Fibroblast of lung (primary cell): ENCODE data around the gene ZYG11B. TPM values are rescaled to one million over a fixed set of nuclear protein-coding genes. Genes with fewer than 3 reads are reported as not detected.

Source experiments
- DNase-seq, 2 donors: peaks; one replicate each; pipeline versions ENCODE4 v3.0.0 to v3.0.0-alpha.2; 2010; ENCODE audit warnings: low read depth in 2 of 2
- H2AFZ ChIP-seq: 2 replicates; pipeline ENCODE4 v1.5.1; 2012; ENCODE audit warnings: low read length, control low read depth, inconsistent platforms
- H3K27ac ChIP-seq: 2 replicates; pipeline ENCODE4 v1.5.1; 2011; ENCODE audit warnings: low read length, control low read depth; ENCODE audit not compliant: insufficient read depth
- H3K27me3 ChIP-seq: 2 replicates; pipeline ENCODE4 v1.5.1; 2011; ENCODE audit warnings: mild to moderate bottlenecking, low read length; ENCODE audit not compliant: control insufficient read depth, insufficient read depth
- H3K36me3 ChIP-seq: 2 replicates; pipeline ENCODE4 v1.5.1; 2011; ENCODE audit warnings: low read length; ENCODE audit not compliant: control insufficient read depth, insufficient read depth
- H3K4me1 ChIP-seq: 2 replicates; pipeline ENCODE4 v1.5.1; 2011; ENCODE audit warnings: low read length; ENCODE audit not compliant: control insufficient read depth, insufficient read depth; ENCODE audit errors: extremely low read depth
- H3K4me2 ChIP-seq: 2 replicates; pipeline ENCODE4 v1.5.1; 2011; ENCODE audit warnings: low read length, control low read depth; ENCODE audit not compliant: insufficient read depth; ENCODE audit errors: extremely low read depth
- H3K4me3 ChIP-seq, 4 experiments: fragments of 200-600 bp in 1 of 4; sonication (generic) in 1 of 4; replicated peaks in 1 of 4; 2 replicates each; pipeline ENCODE4 v1.5.1; 2011 to 2016; ENCODE audit warnings: low read length in 4 of 4, low read depth in 3 of 4, mild to moderate bottlenecking in 3 of 4, control low read depth in 2 of 4, inconsistent platforms in 1 of 4, mixed read lengths in 1 of 4; ENCODE audit not compliant: insufficient read depth in 1 of 4; ENCODE audit errors: control extremely low read depth in 1 of 4
- H3K79me2 ChIP-seq: 2 replicates; pipeline ENCODE4 v1.5.1; 2012; ENCODE audit warnings: mild to moderate bottlenecking, low read length, inconsistent platforms; ENCODE audit not compliant: control insufficient read depth, insufficient read depth
- H3K9ac ChIP-seq: 2 replicates; pipeline ENCODE4 v1.5.1; 2011; ENCODE audit warnings: mild to moderate bottlenecking, low read length, control low read depth; ENCODE audit not compliant: insufficient read depth
- H3K9me3 ChIP-seq: 2 replicates; pipeline ENCODE4 v1.5.1; 2012; ENCODE audit warnings: low read depth, low read length; ENCODE audit not compliant: control insufficient read depth, insufficient read depth
- H4K20me1 ChIP-seq: 2 replicates; pipeline ENCODE4 v1.5.1; 2011; ENCODE audit warnings: low read length; ENCODE audit not compliant: control insufficient read depth, insufficient read depth; ENCODE audit errors: extremely low read depth
- EZH2 ChIP-seq: IDR thresholded peaks from 2 replicates; pipeline ENCODE4 v1.5.1; 2012; ENCODE audit warnings: low read length, control low read depth, mild to moderate bottlenecking; ENCODE audit errors: missing control alignments
- polyA plus RNA-seq, 2 donors: library from polyadenylated mRNA; depleted of rRNA in 1 of 2; stranded (reverse) in 1 of 2; unstranded in 1 of 2; fragments of >200 nt; gene quantifications; 2 replicates each; pipeline ENCODE4 v1.2.1, GENCODE V29; 2011 to 2012; ENCODE audit warnings: missing spikeins in 1 of 2
- total RNA-seq: library from RNA; depleted of rRNA; stranded (reverse); fragments of >200 nt; gene quantifications from 2 replicates; pipeline ENCODE4 v1.2.1, GENCODE V29; 2014
- TF ChIP-seq, protein P1 (sequence below), 2 donors: IDR thresholded peaks in 1 of 2; conservative IDR thresholded peaks in 1 of 2; 1 replicate in 1 of 2; 2 replicates in 1 of 2; pipeline ENCODE4 v1.5.1; 2011 to 2012; ENCODE audit warnings: low read length in 2 of 2, control low read depth in 1 of 2, inconsistent platforms in 1 of 2, low read depth in 1 of 2, mild to moderate bottlenecking in 1 of 2

ZYG11B gene
- total and polyA plus RNA-seq, 2 donors (not counting 1 experiment from before 2014, with no cell fraction given): 30.2 to 50.7 TPM

DNA sequence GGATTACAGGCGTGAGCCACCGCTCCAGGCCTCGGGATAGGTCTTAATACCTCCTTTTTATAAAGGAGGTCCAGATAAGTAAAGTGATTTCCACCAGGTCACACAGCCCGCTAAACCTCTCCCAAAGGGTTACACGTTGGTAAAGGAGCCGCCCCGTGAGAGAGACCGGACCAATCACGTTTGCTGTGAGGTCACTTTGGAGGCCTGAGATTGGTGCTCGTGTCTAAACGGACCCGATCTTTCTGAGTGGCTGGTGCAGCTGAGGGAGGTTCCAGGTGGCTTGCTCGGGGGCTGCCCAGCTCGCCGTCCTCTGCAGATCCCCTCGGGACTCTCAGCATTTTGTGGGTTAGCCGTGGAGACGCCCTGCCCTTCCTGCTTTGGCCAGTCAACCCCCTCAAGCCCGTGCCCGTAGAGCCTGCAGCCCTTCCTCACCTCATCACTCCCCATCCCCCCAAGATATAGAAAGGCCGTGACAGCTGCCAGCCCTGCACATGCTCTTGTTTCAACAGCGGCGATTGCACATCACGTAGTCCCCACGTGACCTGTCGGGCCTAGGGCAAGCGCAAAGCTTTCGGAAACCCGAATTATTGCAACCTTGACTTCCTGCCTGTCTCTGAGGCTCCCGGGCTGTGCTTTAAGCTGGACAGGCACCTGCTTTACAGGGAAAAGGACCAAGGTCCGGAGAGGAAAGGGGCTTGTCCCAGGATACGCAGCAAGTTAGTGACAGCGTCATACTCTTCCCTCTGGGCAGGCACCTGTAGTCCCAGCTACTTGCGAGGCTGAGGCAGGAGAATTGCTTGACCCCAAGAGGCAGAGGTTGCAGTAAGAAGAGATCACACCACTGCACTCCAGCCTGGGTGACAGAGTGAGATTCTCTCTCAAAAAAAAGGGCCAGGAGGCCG lies 23.1 kb upstream of the ZYG11B start:
- Histone ChIP-seq H3K27me3 (no peaks in the 10 kb centered on the region), H3K4me1 (peaks cover 7% of the 10 kb centered on the region), H4K20me1 (no peaks in the 10 kb centered on the region), H3K9ac (peak overlapping the region; percentile 30), H3K79me2 (no peaks in the 10 kb centered on the region), H2AFZ (peak overlapping the region; percentile 98), H3K27ac (peak overlapping the region; percentile 13), H3K36me3 (no peaks in the 10 kb centered on the region), H3K9me3 (no peaks in the 10 kb centered on the region), H3K4me3 (peak overlapping the region; percentile 26 to 63 (median 50)), H3K4me2 (peak overlapping the region; percentile 84)
- peak; percentile 89 to 91 for DNase-seq
- TF ChIP-seq EZH2: no peak
- TF ChIP-seq, protein P1, sequence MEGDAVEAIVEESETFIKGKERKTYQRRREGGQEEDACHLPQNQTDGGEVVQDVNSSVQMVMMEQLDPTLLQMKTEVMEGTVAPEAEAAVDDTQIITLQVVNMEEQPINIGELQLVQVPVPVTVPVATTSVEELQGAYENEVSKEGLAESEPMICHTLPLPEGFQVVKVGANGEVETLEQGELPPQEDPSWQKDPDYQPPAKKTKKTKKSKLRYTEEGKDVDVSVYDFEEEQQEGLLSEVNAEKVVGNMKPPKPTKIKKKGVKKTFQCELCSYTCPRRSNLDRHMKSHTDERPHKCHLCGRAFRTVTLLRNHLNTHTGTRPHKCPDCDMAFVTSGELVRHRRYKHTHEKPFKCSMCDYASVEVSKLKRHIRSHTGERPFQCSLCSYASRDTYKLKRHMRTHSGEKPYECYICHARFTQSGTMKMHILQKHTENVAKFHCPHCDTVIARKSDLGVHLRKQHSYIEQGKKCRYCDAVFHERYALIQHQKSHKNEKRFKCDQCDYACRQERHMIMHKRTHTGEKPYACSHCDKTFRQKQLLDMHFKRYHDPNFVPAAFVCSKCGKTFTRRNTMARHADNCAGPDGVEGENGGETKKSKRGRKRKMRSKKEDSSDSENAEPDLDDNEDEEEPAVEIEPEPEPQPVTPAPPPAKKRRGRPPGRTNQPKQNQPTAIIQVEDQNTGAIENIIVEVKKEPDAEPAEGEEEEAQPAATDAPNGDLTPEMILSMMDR (conservative IDR thresholded peaks at IDR 0.05 in 1 of 2, IDR thresholded peaks at IDR 0.05 in 1 of 2; ENCODE audit: low read depth in 1 of 2, low read length in 2 of 2): no peak

- no peak for DNase-seq
- H2AFZ ChIP-seq: no peak overlapping the region
- no peaks in the 10 kb centered on the region for H3K27me3 ChIP-seq
- no peaks in the 10 kb centered on the region for H3K9me3 ChIP-seq
- H3K4me1 ChIP-seq: peaks cover 4% of the 10 kb centered on the region
- H3K4me3 ChIP-seq: no peak overlapping the region
- H3K27ac ChIP-seq: no peak overlapping the region
- no peaks in the 10 kb centered on the region for H3K79me2 ChIP-seq
- H3K36me3 ChIP-seq: no peaks in the 10 kb centered on the region
- H3K4me2 ChIP-seq: no peak overlapping the region
- no peaks in the 10 kb centered on the region for H4K20me1 ChIP-seq
- no peak overlapping the region for H3K9ac ChIP-seq
- no peak for TF ChIP-seq EZH2
- TF ChIP-seq, protein P1 (conservative IDR thresholded peaks at IDR 0.05 in 1 of 2, IDR thresholded peaks at IDR 0.05 in 1 of 2; ENCODE audit: low read depth in 1 of 2, low read length in 2 of 2): no peak
Observed at GRCh38 chr1:52706136-52706670, 20.1 kb upstream of the ZYG11B start.

- no peaks in the 10 kb centered on the region for H3K79me2 ChIP-seq
- DNase-seq: no peak
Observed at GRCh38 chr1:52706941-52707926, 19.0 kb upstream of the ZYG11B start.

More at GRCh38 chr1:52706941-52707926, 19.0 kb upstream of the ZYG11B start:
- H3K4me1 ChIP-seq: peaks cover 4% of the 10 kb centered on the region
- no peaks in the 10 kb centered on the region for H3K36me3 ChIP-seq
- H4K20me1 ChIP-seq: no peaks in the 10 kb centered on the region
- H3K9me3 ChIP-seq: no peaks in the 10 kb centered on the region
- TF ChIP-seq, protein P1 (conservative IDR thresholded peaks at IDR 0.05 in 1 of 2, IDR thresholded peaks at IDR 0.05 in 1 of 2; ENCODE audit: low read depth in 1 of 2, low read length in 2 of 2): no peak
- no peak for TF ChIP-seq EZH2
- H3K4me3 ChIP-seq: no peak overlapping the region
- H2AFZ ChIP-seq: no peak overlapping the region
- no peak overlapping the region for H3K4me2 ChIP-seq
- H3K9ac ChIP-seq: no peak overlapping the region
- no peaks in the 10 kb centered on the region for H3K27me3 ChIP-seq
- no peak overlapping the region for H3K27ac ChIP-seq
